NCI-H2196 treated with DMSO at 0.1 percent for 48 hours (cell line): ENCODE results near the gene GPLD1.
"Not testable (repeated sequence)": the region's sequence is repeated elsewhere in the genome, so short reads cannot be mapped to it uniquely, and the experiment has no call there.

Experiments used
- DNase-seq: peaks from one replicate; lab custom pipeline; 2025; ENCODE audit not compliant: unreplicated experiment; lab: John Stamatoyannopoulos, UW

The GPLD1 gene

DNA sequence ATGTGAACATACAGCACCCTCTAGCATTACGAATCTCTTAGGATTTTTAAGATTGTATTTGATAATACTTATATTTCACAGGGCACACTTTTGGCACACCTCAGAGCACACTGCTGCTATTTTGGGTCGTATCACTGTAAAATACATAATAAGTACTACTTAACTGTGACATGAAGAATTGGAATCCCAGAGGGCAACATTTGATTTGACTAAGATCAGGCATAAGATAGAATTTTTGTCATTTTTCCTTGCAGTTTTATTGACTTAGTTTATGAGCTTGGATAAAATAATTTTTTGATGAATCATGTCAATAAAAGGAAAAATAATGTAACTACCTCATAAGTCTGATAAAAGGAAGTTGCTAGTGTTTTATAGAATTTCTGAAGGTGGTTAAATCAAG lies 64.3 kb downstream of the GPLD1 start:
- no peak for DNase-seq

DNA sequence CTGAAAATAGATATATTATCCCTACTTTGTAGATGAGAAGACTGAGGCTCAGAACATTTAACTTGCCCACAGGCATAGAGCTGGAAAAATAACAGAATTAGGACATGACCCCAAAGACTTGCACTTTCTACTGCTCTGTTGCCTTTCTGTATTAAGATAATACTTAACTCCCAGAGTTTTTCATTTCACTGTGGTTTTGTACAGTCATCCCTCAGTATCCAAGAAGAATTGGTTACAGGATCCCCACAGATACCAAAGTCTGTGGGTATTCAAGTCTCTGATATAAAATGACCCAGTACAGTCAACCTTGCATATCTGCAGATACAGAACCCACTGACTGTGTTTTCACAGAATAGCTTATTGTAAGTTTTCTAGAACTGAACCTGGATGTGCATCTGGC lies 69.9 kb downstream of the GPLD1 start:
- DNase-seq = no peak

DNA sequence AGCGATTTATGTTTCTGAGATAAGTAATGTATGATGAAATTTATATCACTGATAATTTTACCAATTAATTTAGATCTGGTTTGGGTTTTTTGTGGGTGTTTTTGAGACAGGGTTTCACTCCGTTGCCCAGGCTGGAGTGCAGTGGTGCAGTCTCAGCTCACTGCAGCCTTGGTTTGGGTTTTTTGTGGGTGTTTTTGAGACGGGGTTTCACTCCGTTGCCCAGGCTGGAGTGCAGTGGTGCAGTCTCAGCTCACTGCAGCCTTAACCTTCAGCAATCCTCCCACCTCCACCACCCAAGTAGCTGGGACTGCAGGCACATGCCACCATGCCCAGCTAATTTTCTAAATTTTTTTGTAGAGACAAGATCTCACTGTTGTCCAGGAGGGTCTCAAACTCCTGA lies 73.6 kb downstream of the GPLD1 start:
- DNase-seq = no peak

DNA sequence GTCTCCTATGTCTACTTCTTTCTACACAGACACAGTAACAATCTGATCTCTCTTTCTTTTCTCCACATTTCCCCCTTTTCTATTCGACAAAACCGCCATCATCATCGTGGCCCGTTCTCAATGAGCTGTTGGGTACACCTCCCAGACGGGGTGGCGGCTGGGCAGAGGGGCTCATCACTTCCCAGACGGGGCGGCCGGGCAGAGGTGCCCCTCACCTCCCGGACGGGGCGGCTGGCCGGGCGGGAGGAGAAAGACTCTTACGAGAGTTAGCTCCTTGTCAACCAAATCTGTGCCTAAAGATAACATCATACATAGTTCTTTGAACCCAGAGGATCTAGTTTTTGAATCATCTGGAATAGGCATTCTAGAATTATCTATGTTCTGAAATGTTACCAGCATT lies 74.8 kb downstream of the GPLD1 start:
- DNase-seq = not testable (repeated sequence)

DNA sequence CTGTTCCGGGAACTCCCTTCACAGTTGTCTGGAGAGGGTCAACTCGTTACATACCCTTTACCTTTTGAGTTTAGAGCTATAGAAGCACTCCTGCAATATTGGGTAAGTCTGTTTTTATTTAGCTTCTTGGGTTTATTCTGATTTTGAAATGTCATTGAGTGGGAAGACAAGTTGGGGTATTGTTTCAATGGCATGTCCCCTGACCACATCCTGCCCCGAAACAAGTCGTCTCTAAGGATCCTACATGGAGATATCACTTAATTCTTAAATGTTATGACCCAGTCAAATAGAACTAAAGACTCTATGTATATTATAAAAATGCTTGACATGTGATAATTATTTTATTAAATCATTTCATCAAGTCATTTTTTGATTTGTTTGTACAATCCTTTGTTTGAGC lies 77.1 kb downstream of the GPLD1 start:
- DNase-seq = no peak

DNA sequence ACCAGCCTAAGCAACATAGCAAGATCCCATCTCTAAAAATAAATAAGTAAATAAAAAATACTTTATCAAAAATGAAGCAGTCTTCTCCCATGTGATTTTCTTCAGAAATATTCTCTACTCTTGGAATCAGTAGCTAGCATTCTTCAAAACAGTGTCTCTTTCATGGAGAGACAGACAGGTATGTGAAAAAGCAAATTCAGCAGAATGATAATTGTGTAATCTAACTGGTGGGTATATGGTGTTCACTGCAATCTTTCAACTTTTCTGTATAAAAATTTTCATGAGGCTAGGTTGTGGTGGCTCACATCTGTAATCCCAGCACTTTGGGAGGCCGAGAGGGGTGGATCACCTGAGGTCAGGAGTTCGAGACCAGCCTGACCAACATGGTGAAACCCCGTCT lies 78.8 kb downstream of the GPLD1 start:
- DNase-seq = no peak

DNA sequence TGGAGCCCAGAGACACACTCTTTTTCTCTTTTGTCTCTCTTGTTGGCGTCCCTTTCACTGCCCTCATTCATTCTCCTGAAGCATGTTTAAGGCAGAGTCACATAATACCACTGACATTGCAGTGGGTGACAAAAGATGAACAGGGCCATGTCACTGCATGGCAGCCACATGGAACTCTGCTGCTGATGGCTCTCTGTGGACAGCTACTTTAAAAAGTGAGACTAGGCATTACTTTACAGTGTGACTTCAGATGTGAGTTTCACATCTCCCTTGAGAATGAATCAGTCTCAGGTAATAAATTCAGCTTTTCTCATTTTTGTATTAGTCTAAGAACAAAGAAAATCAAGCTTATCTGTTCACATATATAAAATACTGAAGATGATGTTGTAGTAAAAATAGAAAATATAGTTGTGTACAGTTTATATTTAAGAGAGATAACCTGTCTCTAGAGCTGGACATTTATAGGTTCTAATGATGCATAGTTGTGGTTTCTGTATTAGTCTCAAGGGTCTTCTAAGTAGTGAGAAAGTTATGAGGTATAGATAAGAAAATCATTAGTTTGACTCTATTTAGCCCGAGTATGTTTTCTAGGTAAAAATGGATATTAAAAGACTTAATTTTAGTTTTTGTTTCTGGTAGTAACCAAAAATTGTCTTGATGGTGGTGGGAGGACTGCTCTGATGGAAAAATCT lies 80.5 kb downstream of the GPLD1 start:
- DNase-seq = no peak

DNA sequence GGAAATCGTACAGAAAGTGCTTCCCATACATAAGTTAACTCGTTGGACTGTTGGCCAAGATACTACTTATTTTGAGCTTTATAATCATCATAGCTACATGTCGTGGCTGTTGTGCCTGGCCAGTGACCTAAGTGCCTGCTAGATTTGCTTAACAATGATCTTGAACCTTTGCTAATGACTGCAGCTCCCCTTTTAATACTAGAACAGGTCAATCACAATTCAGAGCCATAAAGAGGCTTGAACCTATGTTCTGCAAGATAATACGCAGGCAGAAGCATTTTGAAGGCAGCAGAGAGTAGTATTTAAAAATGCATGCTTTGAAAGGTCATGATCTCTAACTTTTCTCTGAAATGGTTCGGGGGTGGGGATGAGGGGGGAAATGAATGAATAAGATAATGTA lies 84.1 kb downstream of the GPLD1 start:
- no peak for DNase-seq

DNA sequence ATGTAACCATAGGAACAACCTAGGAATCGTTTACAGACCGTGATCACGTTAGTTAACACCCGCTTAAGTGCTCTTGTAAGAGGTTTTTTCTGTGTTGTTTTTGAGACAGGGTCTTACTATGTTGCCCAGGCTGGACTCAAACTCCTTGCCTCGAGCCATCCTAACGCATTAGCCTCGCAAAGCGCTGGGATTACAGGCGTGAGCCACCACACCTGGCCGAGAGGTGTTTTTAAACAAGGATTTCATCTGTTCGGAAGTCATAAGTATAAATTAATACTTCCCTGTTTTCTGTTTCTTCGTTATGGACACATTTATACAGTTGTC lies 85.9 kb downstream of the GPLD1 start:
- no peak for DNase-seq

DNA sequence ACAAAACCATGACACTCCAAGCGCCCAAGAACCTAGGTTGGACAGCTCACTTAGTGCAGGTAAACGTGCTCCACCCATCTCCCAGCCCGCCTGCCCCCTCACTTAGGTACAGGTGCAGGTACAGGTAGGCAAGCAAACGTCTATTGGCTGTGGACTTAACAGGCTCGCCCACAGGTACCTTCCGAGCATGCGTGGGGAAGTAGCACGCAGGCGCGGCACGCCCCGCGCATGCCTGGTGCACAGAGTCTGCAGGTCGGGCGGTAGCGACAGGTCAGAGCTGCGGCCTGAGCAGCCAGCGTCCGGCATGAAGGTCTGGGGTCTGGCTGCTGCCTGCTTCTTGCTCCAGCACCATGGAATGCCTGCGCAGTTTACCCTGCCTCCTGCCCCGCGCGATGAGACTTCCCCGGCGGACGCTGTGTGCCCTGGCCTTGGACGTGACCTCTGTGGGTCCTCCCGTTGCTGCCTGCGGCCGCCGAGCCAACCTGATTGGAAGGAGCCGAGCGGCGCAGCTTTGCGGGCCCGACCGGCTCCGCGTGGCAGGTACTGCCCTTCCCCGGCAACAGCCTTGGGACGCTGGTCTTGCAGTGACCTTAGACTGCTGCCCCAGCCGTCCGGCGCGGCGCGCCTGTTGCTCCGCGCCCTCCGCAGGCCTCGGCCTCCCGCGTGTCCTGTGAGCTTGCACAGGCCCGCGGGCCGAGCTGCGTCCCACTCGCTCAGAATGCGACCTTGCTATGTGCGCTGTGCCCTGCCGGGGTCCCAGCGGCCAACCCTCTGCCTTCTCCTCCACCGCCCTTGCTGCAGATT lies 86.5 kb downstream of the GPLD1 start, which contains the start of gene MRS2:
Gene MRS2 (plus strand): TSS at position 240 of the 804 bp plus-strand sequence. CDS start 111 bp downstream, at position 351.
- peak; percentile 89 for DNase-seq

DNA sequence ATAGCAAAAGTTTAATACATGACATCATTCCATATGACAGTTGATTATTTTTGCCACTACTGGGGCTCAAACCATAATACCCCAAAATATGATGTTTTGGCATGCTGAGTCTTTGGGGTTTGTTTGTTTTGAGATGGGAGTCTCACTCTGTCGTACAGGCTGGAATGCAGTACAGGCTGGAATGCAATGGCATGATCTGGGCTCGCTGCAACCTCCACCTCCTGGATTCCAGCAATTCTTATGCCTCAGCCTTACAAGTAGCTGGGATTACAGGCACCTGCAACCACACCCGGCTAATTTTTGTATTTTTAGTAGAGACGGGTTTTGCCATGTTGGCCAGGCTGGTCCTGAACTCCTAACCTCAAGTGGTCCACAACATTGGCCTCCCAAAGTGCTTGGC lies 87.9 kb downstream of the GPLD1 start:
- DNase-seq = no peak

DNA sequence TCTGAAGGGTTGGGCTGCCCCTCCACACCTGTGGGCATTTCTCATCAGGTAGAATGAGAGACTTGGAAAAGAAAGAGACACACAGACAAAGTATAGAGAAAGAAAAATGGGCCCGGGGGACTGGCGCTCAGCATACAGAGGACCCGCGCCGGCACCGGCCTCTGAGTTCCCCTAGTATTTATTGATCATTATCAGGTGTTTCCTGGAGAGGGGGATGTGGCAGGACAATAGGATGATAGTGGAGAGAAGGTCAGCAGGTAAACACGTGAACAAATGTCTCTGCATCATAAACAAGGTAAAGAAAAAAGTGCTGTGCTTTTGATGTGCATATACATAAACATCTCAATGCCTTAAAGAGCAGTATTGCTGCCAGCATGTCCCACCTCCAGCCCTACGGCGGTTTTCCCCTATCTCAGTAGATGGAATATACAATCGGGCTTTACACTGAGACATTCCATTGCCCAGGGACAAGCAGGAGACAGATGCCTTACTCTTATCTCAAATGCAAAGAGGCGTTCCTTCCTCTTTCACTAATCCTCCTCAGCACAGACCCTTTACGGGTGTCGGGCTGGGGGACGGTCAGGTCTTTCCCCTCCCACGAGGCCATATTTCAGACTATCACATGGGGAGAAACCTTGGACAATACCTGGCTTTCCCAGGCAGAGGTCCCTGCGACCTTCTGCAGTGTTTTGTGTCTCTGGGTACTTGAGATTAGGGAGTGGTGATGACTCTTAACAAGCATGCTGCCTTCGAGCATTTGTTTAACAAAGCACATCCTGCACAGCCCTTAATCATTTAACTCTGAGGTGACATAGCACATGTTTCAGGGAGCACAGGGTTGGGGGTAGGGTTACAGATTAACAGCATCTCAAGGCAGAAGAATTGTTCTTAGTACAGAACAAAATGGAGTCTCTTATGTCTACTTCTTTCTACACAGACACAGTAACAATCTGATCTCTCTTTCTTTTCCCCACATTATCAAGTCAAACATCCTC lies 89.0 kb downstream of the GPLD1 start:
- not testable (repeated sequence) for DNase-seq

DNA sequence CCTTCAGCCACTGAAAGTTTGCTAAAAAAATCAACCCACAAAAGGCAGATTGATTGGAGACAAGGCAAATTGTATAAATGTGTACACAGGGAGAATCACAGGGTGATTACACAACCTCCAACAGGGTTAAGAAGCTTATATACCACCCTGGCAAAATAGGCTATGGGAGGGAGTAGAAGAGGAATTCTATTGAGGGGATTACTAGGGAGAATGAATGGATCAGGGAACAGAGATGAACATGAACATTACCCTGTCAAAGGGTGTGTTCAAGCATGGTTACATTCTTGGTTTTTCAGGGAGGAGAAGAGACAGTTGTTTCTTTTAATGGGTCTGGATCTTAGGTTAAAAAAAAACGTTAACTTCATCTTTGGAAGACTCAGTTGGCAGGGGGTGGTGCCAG lies 91.7 kb downstream of the GPLD1 start:
- no peak for DNase-seq

DNA sequence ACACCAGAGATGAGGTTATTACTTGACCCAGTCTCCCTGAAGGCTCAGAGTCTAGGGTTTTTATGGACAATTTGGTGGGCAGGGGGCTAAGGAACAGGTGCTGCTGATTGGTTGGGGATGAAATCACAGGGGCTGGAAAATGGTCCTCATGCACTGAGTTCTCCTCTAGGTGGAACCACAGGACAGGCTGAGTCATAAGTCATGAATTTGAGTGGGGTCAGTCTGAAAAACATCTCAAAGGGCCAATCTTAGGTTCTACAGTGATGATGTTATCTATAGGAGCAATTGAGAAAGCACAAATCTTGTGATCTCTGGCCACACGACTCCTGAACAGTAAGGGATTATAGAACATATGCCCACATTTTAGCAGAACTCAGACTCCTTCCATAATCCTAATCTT lies 92.6 kb downstream of the GPLD1 start:
- no peak for DNase-seq

DNA sequence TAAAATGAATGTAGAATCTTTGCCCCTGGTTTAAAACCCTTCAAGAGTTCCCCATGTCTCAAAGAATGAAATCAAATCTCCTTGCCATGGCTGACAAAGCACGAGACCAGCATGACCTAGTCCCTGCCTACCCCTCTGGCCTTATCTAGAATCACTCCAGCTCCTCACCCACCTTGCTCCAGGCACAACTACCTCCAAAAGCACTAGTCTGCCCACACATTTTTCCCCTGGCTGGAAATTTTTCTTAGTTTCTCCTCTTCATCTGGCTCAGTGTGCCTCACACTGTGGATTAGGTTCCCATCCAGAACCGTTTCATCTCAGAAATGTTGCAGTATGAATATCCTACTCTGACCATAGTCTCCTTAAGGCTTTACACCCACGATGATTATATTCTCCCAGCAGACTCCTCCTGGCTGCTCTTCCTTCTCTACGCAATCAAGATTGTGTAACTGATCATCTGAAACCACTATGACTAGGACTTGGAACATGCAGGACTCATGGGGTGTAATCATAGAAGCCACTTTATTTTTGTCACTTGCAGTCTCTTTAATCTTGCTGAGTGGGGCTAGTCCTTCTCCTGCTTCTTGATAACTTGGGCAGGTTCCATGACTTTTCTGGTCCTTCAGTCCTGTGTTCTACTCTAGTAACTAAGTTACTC lies 94.5 kb downstream of the GPLD1 start:
- DNase-seq = no peak

DNA sequence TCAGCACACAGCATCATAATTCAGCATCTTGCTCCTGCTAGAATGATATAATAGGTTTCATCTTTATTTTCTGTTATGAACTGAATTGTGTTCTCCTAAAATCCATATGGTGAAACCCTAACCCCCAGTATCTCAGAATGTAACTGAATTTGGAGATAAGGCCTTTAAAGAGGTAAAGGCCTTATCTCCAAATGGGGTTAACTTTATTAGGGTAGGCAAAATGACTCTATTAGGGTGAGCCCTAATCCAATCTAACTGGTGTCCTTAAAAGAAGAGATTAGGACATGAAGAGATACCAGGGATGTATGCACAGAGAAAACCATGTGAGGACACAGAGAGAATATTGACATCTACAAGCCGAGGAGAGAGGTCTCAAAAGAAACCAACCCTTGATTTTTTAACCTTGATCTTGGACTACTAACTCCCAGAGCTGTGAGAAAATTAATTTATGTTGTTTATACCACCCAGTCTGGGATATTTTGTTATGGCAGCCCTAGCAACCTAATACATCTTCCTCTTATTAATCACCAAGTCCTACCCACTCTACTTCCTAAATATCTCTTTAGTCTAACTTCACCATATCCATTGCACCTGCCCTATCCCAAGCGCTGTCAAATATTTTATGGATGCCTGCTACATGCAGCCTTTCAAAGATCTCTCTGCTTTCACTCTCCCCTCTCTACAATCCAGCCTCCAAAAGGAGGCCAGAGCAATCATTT lies 95.2 kb downstream of the GPLD1 start:
- no peak for DNase-seq

DNA sequence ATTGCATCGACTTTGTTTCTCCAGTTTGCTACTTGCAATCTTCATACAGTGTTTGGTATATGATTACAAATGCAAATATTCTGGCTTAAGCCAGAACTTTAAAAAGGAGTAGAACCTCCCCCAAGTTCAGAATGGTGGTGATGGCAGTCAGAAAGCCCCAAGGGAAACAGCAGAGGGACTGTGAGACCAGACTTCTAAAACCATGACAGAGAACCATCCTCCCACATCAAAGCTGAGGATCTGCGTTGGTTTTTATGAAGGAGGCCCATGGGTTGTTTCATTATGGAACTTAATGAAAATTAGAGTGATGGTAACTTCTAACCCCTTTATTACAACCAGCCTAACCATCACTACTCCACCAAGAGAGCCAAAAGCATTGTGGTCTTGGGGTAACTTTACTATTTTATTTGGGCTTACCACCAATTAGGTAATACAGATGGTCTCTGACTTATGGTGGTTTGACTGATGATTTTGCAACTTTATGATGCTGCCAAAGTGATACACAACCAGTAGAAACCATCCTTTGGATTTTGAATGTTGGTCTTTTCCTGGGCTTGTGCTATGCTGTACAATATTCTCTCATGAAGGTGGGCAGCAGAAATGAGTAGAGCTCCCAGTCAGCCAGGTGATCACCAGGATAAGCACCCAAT lies 97.5 kb downstream of the GPLD1 start:
- DNase-seq = no peak

DNA sequence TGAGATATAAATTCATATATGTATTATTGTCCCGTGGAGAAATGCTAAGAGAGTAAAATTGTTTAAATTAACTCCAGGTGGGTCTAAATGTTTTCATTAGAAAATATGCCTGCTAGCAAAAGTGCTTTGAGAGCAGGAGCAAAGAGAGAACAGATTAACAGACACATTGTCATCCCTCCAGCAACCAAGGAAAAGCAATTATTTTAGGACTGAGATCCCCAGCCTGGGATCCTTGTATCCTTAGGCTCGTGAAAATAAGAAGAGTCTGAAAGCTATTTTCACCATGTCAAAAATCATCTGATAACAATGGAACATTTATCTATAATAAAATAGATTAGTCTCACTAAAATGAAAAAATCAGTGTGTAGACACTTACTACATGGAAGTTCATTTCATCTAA lies 98.2 kb downstream of the GPLD1 start:
- DNase-seq = no peak

DNA sequence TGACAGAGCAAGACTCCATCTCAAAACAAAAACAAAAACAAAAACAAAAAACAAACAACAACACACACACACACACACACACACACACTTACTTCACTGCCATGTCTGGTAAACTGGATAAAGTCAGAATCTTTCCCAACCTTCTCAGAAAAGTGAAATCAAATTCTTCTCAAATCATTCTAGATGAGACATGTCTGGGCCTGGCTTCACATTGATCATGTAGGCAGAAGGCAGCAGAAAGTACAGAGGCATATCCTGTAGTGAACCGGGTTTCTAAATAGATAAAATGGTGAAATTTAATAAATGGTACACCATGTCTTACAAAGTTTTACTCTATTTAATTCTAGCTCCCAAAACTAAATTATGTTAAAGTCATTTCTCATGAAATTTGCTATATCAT lies 101.6 kb downstream of the GPLD1 start:
- DNase-seq = no peak
